EL (cell line): ENCODE measurements around the gene FAM118B.

Source experiments
- DNase-seq: peaks from one replicate; pipeline ENCODE4 v3.0.0-alpha.2; 2016

Gene FAM118B

DNA sequence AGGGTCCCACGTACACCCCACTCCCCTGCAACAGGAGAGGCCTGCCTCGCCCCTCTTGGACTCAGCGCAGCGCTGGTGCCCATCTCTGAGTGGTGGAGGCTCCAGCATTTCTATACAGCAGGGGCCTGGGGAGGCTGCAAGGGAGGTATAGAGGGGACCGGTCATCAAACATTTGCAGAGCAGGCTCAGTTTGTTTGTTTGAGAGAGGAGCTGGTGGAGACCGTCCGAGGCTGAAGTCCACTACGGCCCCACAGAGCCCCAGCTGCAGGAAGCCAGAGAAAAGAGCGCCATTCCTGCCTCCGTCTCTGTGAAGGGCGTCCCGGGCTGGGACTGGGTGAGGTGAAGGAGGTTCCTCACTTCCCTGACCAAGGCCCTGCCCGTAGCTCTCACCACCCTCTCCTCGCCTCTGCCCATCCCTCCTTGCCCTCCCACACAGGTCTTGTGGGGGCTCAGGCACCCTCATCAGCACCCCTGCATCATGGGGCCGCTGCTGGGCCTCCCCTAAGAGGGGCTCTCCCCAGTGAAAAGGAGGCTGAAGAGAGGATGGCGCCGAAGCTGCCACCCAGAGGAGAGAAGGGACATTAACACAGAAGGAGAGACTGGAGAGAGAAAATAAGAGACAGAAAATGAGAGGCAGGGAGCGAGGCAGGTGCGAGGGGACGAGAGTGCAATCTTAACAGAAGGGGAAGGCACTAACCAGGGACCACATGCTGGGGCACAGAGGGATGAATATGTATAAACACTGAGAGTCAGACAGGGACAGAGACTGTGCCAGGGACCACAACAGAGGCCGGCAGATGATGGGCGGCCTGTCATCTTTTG, 24.7 kb upstream of the FAM118B start:
- DNase-seq, result no peak

- DNase-seq, result no peak
These were observed 23.1 kb upstream of the FAM118B start for GRCh38 chr11:126188332-126189108.

DNA sequence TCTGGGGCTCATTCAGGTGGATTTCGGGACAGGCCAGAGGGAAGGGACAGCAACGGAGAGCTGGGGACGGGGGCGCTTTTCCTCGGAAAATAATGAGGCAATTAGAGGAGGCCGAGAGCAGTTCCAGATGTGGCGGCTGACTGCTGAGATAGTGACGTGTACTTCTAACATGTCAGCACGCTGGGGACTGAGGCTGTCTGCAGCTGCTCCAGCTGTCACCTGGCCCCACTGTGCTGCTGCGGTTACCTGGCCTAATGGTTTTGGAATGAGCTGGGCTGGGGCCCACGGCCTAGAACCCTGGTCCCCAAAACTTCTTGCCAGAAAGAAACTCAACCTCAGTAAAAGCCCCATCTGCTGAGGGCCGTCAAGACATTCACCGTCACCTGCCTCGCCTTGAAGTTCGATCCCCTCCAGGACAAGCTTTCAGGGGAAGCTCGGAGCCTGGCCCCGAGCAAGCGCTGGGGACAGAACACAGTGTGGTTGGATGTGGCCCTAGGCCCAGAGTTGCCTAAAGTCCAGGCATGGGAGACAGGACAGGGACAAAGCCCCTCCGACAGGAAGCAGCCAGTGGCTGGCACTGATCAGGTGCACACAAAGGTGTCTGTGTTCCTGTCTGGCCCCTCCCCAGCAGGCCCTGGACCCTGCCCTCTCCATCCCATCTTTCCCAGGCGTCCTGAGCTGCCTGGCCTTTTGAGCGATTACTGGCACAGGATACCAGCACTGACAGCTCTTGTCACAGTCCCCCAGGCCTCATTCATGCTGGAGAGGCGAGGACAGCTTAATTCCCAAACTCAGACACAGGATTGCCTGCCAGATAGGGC, 22.3 kb upstream of the FAM118B start:
- no peak for DNase-seq

DNA sequence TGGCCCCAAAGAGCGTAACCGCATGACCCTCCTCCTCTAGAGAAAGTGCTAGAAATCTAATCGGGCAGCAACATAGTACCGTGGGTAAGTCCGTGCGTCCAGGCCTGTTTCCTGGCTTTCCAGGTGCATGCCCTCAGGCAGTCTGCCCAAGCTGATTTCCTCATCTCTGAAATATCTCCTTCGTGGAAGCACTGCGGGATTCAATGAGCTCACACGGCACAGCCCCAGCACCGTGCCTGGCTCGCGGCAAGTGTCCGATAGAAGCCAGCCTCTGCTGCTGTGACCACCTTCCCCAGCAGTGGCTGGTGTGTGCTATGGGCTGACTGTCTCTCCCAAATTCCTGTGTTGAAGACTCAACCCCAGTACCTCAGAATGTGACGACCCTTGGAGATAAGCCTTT, 20.8 kb upstream of the FAM118B start:
- no peak for DNase-seq

GRCh38 chr11:126191379-126192073, 20.1 kb upstream of the FAM118B start:
- DNase-seq, result no peak

GRCh38 chr11:126192361-126192760, 19.2 kb upstream of the FAM118B start:
- no peak for DNase-seq

DNA sequence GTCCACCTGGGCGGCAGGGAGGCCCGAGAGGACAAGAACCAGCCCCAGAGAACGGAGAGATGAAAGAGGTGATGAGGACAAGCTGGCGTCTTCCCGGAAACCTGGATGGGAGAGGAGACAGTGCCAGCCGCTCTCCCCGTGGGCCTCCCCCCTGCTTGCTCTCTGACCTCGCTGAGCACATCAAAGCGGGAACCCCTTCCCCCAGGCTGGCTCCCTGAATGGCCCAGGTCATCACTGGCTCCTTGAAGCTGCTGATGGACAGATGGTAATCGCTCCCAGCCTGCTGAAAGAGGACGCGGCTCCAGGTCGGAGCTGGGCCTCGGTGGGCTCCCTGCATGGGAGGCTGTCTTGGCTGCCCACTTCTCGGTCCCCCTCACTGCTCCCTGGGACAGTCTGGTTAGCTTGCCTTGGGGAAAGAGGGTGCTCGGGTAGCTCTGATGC, 18.5 kb upstream of the FAM118B start:
- no peak for DNase-seq

DNA sequence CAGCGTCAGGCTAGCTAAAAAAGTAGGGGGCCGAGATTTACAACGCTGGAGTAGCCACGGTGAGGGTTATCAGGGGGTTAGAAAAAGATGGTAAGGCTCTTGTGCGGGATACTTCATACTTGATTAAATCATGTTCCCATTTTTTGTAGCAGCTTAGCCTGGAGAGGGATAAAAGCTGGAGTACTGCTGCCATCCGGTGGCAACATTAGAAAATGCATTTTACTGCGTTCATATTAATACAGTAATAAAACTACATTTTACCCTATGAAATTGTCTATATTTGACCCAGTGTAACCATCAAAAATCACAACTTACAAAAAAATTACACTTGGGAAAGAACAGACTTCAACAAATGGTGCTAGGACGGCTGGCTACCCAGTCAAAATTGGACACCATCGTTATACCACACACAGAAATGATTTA, 17.4 kb upstream of the FAM118B start:
- peak; percentile 45 for DNase-seq

DNA sequence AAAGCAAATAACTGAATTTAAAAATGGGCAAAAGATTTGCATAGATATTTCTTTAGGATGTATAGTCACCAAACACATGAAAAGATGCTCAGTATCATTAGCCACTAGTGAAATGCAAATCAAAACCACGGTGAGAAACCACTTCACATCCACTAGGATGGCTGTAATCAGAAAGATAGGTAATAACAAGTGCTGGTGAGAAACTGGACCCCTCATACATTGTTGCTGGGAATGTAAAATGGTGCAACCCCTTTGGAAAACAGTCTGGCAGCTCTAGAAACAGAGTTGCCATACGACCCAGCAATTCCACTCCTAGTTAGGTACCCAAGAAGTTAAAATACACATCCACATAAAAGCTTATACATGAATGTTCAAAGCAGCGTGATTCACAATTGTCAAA, 16.5 kb upstream of the FAM118B start:
- no peak for DNase-seq

DNA sequence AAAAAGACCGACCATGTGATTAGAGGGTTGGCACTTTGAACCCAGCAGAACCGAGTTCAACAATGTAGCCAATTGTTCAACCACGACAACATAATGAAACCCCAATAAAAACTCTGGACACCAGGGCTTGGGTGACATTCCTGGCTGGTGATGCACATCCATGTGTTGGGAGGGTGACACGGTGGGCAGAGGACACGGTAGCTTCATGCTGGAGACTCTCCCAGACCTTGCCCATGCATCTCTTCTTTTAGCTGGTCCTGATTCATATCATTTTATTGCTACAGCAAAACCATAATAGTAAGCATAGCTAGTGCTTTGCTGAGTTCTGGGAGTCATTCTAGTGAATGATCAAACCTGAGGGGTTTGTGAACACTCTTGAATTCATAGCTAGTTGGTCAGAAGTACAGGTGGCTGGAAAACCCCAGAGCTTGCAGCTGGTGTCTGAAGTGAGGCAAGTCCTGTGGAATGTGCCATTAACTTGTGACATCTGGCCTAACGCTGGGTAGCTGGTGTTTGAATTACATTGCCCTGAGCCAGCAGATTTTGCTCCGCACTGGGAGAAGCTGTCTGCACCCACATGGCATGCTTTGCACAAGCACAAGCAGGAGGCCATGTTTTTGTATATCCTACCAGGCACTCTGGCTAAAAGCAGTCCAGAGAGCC, 14.2 kb upstream of the FAM118B start:
- peak; percentile 69 for DNase-seq

GRCh38 chr11:126198648-126199047, 12.9 kb upstream of the FAM118B start:
- no peak for DNase-seq

- no peak for DNase-seq
These were observed 8.8 kb upstream of the FAM118B start for GRCh38 chr11:126202646-126203359.

- DNase-seq, result no peak
These were observed 6.2 kb upstream of the FAM118B start for GRCh38 chr11:126205359-126205758.

DNA sequence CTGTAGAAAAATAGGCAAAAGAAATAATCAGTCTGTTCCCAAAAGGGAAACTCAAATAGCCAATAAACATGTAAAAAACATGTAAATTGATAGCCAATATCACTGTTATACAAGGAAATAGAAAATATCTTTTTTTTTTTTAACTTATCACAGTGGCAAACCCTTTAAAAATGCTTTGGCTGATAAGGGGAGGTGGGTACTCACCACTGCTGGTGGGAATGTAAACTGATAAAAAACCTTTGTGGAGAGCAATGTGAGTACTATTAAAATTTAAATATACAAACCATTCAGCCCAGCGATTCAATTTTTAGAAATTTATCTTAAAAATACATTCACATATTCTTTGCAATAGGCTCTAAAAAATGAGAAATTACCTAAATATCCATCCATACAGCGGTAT, 3.7 kb upstream of the FAM118B start:
- DNase-seq, result no peak

DNA sequence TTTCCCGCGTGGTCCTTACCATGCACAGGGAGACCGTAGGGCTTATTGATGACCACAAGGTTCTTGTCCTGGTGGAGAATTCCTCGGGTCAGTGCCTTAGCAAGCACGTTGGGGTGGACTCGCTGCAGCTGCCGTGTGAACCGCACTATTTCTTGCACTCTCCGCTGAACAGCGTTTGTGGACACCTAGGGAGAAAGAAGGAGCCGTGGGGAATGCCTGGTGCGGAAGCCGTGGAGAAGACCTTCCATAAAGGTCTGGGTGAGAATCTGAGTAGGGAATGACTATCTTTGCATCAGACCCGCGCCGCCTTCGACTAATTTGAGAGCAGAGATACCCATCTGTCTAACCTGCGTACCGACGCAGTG, 729 bp upstream of the FAM118B start:
- DNase-seq, result no peak

GRCh38 chr11:126212089-126212660, 593 bp downstream of the FAM118B start:
- peak; percentile 15 for DNase-seq

- DNase-seq, result no peak
These were observed 2.9 kb downstream of the FAM118B start for GRCh38 chr11:126214441-126214840.

DNA sequence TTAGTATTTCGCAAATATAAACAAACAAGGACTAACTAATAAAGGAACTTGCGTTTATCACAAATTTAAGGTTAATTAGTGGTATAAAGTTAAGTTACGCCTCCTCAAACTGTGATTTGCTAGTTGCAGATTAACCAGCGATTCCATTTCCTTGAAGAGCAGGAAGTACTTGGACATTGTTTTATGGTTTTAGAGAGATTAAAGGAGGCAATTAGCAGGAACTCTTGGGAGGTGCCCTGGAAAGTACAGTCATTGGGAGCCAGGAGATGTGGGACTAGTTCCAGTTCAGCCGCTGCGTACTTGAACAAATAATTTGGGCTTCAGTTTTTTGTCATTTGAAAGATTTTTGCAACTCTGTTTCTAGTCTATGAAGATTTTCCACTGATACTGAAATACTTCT, 3.3 kb downstream of the FAM118B start:
- no peak for DNase-seq

DNA sequence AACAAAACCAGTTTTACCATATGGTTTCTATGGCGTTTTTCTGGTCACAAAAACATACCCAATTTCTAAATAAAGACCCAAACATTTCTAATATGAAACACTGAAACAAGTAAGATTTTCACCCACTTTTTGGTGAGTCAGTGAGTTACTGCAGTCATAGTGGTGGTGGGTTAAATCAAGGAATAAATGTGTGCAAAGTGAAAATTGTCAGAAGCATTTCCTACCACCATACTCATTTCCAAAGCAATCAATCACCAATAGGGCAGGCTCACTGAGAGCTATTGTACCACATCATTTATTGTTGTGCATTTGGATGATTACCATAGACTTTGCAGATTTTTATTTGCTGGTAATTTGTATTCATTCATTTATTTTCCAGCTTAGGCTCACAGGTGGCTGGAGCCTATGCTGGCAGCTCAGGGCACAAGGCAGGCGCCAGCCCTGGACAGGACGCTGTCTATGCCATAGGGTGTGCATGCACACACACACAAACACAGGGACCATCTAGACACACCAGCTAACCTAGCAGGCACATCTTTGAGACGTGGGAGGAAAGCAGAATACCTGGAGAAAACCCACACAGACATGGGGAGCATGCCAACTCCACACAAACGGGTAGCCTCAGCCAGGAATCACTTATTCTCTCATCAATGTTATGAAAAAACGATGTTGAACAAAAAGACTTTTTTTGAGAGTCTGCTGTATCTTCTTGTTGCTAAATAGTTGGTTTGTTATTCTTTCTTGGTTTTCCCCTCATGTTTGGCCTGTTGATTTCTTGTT, 5.1 kb downstream of the FAM118B start:
- no peak for DNase-seq

GRCh38 chr11:126217491-126217890, 5.9 kb downstream of the FAM118B start:
- DNase-seq, result no peak
